Kidney (tissue), 14 donors: ENCODE measurements around the gene MCL1. TPM values are rescaled to one million over a fixed set of nuclear protein-coding genes. Genes with fewer than 3 reads are reported as not detected.
"Not testable (repeated sequence)": the region's sequence is repeated elsewhere in the genome, so short reads cannot be mapped to it uniquely, and the experiment has no call there.

Experiments
- DNase-seq, 5 donors: peaks; one replicate each; pipeline ENCODE4 v3.0.0-alpha.2; 2013 to 2020
- FAIRE-seq: peaks from 2 replicates; lab custom pipeline; 2012; peaks lifted over from hg19 to GRCh38; lab: Jason Lieb, UNC
- H3K27ac ChIP-seq, 2 donors: one replicate each; pipeline ENCODE4 v1.7.0; 2013; ENCODE audit warnings: low read depth in 2 of 2, low read length in 2 of 2, inconsistent platforms in 1 of 2
- H3K27me3 ChIP-seq: one replicate; pipeline ENCODE4 v1.7.1; 2013; ENCODE audit warnings: low read length, inconsistent platforms; ENCODE audit not compliant: control insufficient read depth, insufficient read depth
- H3K36me3 ChIP-seq, 3 donors: one replicate each; pipeline versions ENCODE4 v1.7.0 to v1.7.1; 2013; ENCODE audit warnings: low read length in 3 of 3, control low read depth in 1 of 3, inconsistent platforms in 1 of 3; ENCODE audit not compliant: insufficient read depth in 3 of 3, control insufficient read depth in 2 of 3
- H3K4me1 ChIP-seq, 3 donors: one replicate each; pipeline versions ENCODE4 v1.7.0 to v1.7.1; 2013; ENCODE audit warnings: low read length in 3 of 3, inconsistent platforms in 1 of 3, low read depth in 1 of 3; ENCODE audit not compliant: control insufficient read depth in 2 of 3, insufficient read depth in 2 of 3
- H3K4me3 ChIP-seq, 3 donors: one replicate each; pipeline versions ENCODE4 v1.7.0 to v1.8.1; 2013; ENCODE audit warnings: low read length in 3 of 3, control low read depth in 1 of 3, inconsistent platforms in 1 of 3
- H3K9ac ChIP-seq, 3 donors: one replicate each; pipeline versions ENCODE4 v1.7.0 to v1.7.1; 2013; ENCODE audit warnings: low read length in 3 of 3, control low read depth in 1 of 3, inconsistent platforms in 1 of 3
- H3K9me3 ChIP-seq, 3 donors: one replicate each; pipeline versions ENCODE4 v1.7.0 to v1.7.1; 2013; ENCODE audit warnings: low read length in 3 of 3, control low read depth in 1 of 3, inconsistent platforms in 1 of 3; ENCODE audit not compliant: control insufficient read depth in 2 of 3, insufficient read depth in 1 of 3
- intact Hi-C: fragments of 100-400 bp; cut with DNase I; formaldehyde crosslinking; loops from one replicate; pipeline ENCODE4 v1.11.1; 2022
- polyA plus RNA-seq: library from polyadenylated mRNA; stranded (reverse); fragments of 350-450 nt; fragmentation: Illumina TruSeq; extraction: RNeasy Lipid Tissue Mini Kit (QIAGEN cat#74804); gene quantifications from one replicate; pipeline ENCODE4 v1.2.3, GENCODE V29; 2014; ENCODE audit warnings: low read depth, low replicate concordance; ENCODE audit not compliant: insufficient read depth
- total RNA-seq: library from RNA; stranded (reverse); fragmentation: NEBNext Ultra II Directional; extraction: Animal tissue kit (Norgen Biotek cat#: 25700); gene quantifications from one replicate; pipeline ENCODE4 v1.2.1, GENCODE V29; 2021
- TF ChIP-seq, protein P1 (sequence below): IDR thresholded peaks from 3 replicates; pipeline ENCODE4 v1.5.1; 2012; ENCODE audit warnings: mild to moderate bottlenecking, moderate library complexity, borderline replicate concordance; ENCODE audit not compliant: insufficient read depth; ENCODE audit errors: extremely low read depth
- donor health status: control.
- donor health status: control.
- donor health status: control.
- donor health status: control.
- donor health status: control.
- donor health status: DM: yes; HTN: yes; CAD: no.
- donor health status: Normal renal cell carcinoma (clear cell type).

The MCL1 gene
- total and polyA plus RNA-seq, 2 donors from 2014 or later, result 79.5 to 253 TPM

DNA sequence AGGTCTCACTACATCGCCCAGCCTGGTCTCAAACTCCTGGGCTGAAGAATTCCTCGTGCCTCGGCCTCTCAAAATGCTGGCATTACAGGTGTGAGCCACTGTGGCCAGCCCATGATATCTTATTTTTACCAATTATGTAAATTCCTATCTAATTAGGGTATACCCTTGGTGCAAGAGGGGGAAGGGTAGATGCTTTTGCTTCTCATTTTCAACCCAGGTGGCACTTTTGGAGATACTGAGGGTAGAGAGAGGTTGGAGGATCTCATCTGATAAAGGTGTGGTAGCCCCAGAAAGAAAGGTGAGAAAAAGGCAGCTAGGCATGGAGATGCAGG, 32.6 kb upstream of the MCL1 start:
- Histone ChIP-seq H3K36me3 (peaks cover 0 to 2% (median 0%) of the 10 kb centered on the region in 3 donors), H3K27me3 (no peaks in the 10 kb centered on the region), H3K4me1 (peaks cover 0 to 6% (median 5%) of the 10 kb centered on the region in 3 donors), H3K4me3 (no peak overlapping the region), H3K9ac (no peak overlapping the region), H3K27ac (peak overlapping the region; percentile 46 to 70), H3K9me3 (no peaks in the 10 kb centered on the region)
- FAIRE-seq (no peak), DNase-seq (no peak)
- TF ChIP-seq, protein P1, sequence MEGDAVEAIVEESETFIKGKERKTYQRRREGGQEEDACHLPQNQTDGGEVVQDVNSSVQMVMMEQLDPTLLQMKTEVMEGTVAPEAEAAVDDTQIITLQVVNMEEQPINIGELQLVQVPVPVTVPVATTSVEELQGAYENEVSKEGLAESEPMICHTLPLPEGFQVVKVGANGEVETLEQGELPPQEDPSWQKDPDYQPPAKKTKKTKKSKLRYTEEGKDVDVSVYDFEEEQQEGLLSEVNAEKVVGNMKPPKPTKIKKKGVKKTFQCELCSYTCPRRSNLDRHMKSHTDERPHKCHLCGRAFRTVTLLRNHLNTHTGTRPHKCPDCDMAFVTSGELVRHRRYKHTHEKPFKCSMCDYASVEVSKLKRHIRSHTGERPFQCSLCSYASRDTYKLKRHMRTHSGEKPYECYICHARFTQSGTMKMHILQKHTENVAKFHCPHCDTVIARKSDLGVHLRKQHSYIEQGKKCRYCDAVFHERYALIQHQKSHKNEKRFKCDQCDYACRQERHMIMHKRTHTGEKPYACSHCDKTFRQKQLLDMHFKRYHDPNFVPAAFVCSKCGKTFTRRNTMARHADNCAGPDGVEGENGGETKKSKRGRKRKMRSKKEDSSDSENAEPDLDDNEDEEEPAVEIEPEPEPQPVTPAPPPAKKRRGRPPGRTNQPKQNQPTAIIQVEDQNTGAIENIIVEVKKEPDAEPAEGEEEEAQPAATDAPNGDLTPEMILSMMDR, result no peak
- intact Hi-C loops, result no loop called here

GRCh38 chr1:150610576-150610975, 31.2 kb upstream of the MCL1 start:
- no peak overlapping the region for H3K4me3 ChIP-seq
- intact Hi-C loops, result no loop called here
- H3K36me3 ChIP-seq, result no peaks in the 10 kb centered on the region
- DNase-seq (no peak), FAIRE-seq (no peak)
- H3K27me3 ChIP-seq, result no peaks in the 10 kb centered on the region
- H3K9me3 ChIP-seq, result no peaks in the 10 kb centered on the region
- peaks cover 0 to 6% (median 5%) of the 10 kb centered on the region in 3 donors for H3K4me1 ChIP-seq
- H3K9ac ChIP-seq, result no peak overlapping the region
- no peak overlapping the region for H3K27ac ChIP-seq
- TF ChIP-seq, protein P1, result no peak

- DNase-seq (peak in 1 of 5 donors; percentile 32), FAIRE-seq (no peak)
- Histone ChIP-seq H3K27me3 (no peaks in the 10 kb centered on the region), H3K36me3 (no peaks in the 10 kb centered on the region), H3K27ac (no peak overlapping the region), H3K9ac (no peak overlapping the region), H3K9me3 (no peaks in the 10 kb centered on the region), H3K4me1 (peaks cover 0 to 8% (median 5%) of the 10 kb centered on the region in 3 donors), H3K4me3 (no peak overlapping the region)
- intact Hi-C loops, result no loop called here
- TF ChIP-seq, protein P1, result no peak
Observed at GRCh38 chr1:150609732-150610131, 30.3 kb upstream of the MCL1 start.

GRCh38 chr1:150606463-150607142, 27.2 kb upstream of the MCL1 start:
- Histone ChIP-seq H3K9me3 (no peaks in the 10 kb centered on the region), H3K9ac (no peak overlapping the region), H3K27me3 (no peaks in the 10 kb centered on the region), H3K27ac (no peak overlapping the region), H3K4me1 (peaks cover 0 to 8% (median 4%) of the 10 kb centered on the region in 3 donors), H3K4me3 (no peak overlapping the region), H3K36me3 (no peaks in the 10 kb centered on the region)
- intact Hi-C loops, result no loop called here
- DNase-seq, result no peak
- TF ChIP-seq, protein P1, result no peak
- no peak for FAIRE-seq

GRCh38 chr1:150605451-150605731, 26.0 kb upstream of the MCL1 start:
- FAIRE-seq, H3K4me1 ChIP-seq, H3K4me3 ChIP-seq, H3K36me3 ChIP-seq, intact Hi-C loops, DNase-seq, H3K27me3 ChIP-seq, H3K9me3 ChIP-seq, H3K9ac ChIP-seq: not testable (repeated sequence)
- peak overlapping the region; percentile 47 to 61 for H3K27ac ChIP-seq
